ENCODE measurements around the gene SIK3.

The SIK3 gene

GRCh38 chr11:116798368-116798767 lies 299.9 kb downstream of the SIK3 start:
- no peak overlapping the region for H2BK15ac ChIP-seq (replicated peaks; ENCODE audit: low read depth)
- no peak overlapping the region for H4K5ac ChIP-seq (ENCODE audit: low read length)
- WGBS (ENCODE audit: extremely low coverage, insufficient coverage, low lambda C conversion rate): no CpG with 5 or more reads among the region's 5 CpGs
- no peak overlapping the region for H2BK120ac ChIP-seq (ENCODE audit: low read depth, low read length)
- no peak for DNase-seq
- no peaks in the 10 kb centered on the region for H3K27me3 ChIP-seq (ENCODE audit: insufficient read depth, low read length, poor library complexity)
- H2AK5ac ChIP-seq (ENCODE audit: low read length): no peak overlapping the region
- H3K36me3 ChIP-seq (ENCODE audit: control insufficient read depth, insufficient read depth, low read length): no peaks in the 10 kb centered on the region
- no peak overlapping the region for H3K27ac ChIP-seq (ENCODE audit: low read depth, low read length)
- H3K9ac ChIP-seq (ENCODE audit: low read length): no peak overlapping the region
- H3K4me1 ChIP-seq (ENCODE audit: control insufficient read depth, low read depth, low read length): no peaks in the 10 kb centered on the region
- no peaks in the 10 kb centered on the region for H3K79me2 ChIP-seq (ENCODE audit: control insufficient read depth, insufficient read depth, low read length)
- H3K23ac ChIP-seq (ENCODE audit: low read length): no peak overlapping the region
- H2BK5ac ChIP-seq (ENCODE audit: low read length): no peak overlapping the region
- no peak overlapping the region for H3K4me2 ChIP-seq (ENCODE audit: low read length)
- no peaks in the 10 kb centered on the region for H3K79me1 ChIP-seq (ENCODE audit: low read length)
- no peak overlapping the region for H3K4me3 ChIP-seq (ENCODE audit: low read length)
- no peak overlapping the region for H3K56ac ChIP-seq (ENCODE audit: low read length)
- H3K18ac ChIP-seq (ENCODE audit: low read length): no peak overlapping the region
- no peak overlapping the region for H3K4ac ChIP-seq (ENCODE audit: low read depth, low read length)
- H4K8ac ChIP-seq (ENCODE audit: low read depth, low read length): no peak overlapping the region

- no CpG with 5 or more reads among the region's 5 CpGs for WGBS (ENCODE audit: extremely low coverage, insufficient coverage, low lambda C conversion rate)
- no peak overlapping the region for H2AK5ac ChIP-seq (ENCODE audit: low read length)
- H3K18ac ChIP-seq (ENCODE audit: low read length): no peak overlapping the region
- H2BK5ac ChIP-seq (ENCODE audit: low read length): no peak overlapping the region
- H3K4me3 ChIP-seq (ENCODE audit: low read length): no peak overlapping the region
- H3K4me1 ChIP-seq (ENCODE audit: control insufficient read depth, low read depth, low read length): no peaks in the 10 kb centered on the region
- no peaks in the 10 kb centered on the region for H3K79me2 ChIP-seq (ENCODE audit: control insufficient read depth, insufficient read depth, low read length)
- H3K23ac ChIP-seq (ENCODE audit: low read length): no peak overlapping the region
- H4K5ac ChIP-seq (ENCODE audit: low read length): no peak overlapping the region
- H3K27me3 ChIP-seq (ENCODE audit: insufficient read depth, low read length, poor library complexity): no peaks in the 10 kb centered on the region
- H3K4me2 ChIP-seq (ENCODE audit: low read length): no peak overlapping the region
- H4K8ac ChIP-seq (ENCODE audit: low read depth, low read length): no peak overlapping the region
- H3K9ac ChIP-seq (ENCODE audit: low read length): no peak overlapping the region
- no peaks in the 10 kb centered on the region for H3K36me3 ChIP-seq (ENCODE audit: control insufficient read depth, insufficient read depth, low read length)
- H3K27ac ChIP-seq (ENCODE audit: low read depth, low read length): no peak overlapping the region
- H3K56ac ChIP-seq (ENCODE audit: low read length): no peak overlapping the region
- no peak overlapping the region for H2BK15ac ChIP-seq (replicated peaks; ENCODE audit: low read depth)
- H3K4ac ChIP-seq (ENCODE audit: low read depth, low read length): no peak overlapping the region
- no peak overlapping the region for H2BK120ac ChIP-seq (ENCODE audit: low read depth, low read length)
- H3K79me1 ChIP-seq (ENCODE audit: low read length): no peaks in the 10 kb centered on the region
- no peak for DNase-seq
Observed at GRCh38 chr11:116797816-116798215, 300.4 kb downstream of the SIK3 start.

- Histone ChIP-seq H3K79me2 (ENCODE audit: control insufficient read depth, insufficient read depth, low read length) (no peaks in the 10 kb centered on the region), H2BK5ac (ENCODE audit: low read length) (no peak overlapping the region), H3K36me3 (ENCODE audit: control insufficient read depth, insufficient read depth, low read length) (no peaks in the 10 kb centered on the region), H2AK5ac (ENCODE audit: low read length) (no peak overlapping the region), H4K5ac (ENCODE audit: low read length) (no peak overlapping the region), H3K4ac (ENCODE audit: low read depth, low read length) (no peak overlapping the region), H3K27me3 (ENCODE audit: insufficient read depth, low read length, poor library complexity) (no peaks in the 10 kb centered on the region), H3K23ac (ENCODE audit: low read length) (no peak overlapping the region), H2BK15ac (replicated peaks; ENCODE audit: low read depth) (no peak overlapping the region), H3K79me1 (ENCODE audit: low read length) (no peaks in the 10 kb centered on the region), H3K56ac (ENCODE audit: low read length) (no peak overlapping the region), H3K27ac (ENCODE audit: low read depth, low read length) (no peak overlapping the region), H3K18ac (ENCODE audit: low read length) (no peak overlapping the region), H3K4me1 (ENCODE audit: control insufficient read depth, low read depth, low read length) (no peaks in the 10 kb centered on the region), H3K4me2 (ENCODE audit: low read length) (no peak overlapping the region), H3K9ac (ENCODE audit: low read length) (no peak overlapping the region), H2BK120ac (ENCODE audit: low read depth, low read length) (no peak overlapping the region), H4K8ac (ENCODE audit: low read depth, low read length) (no peak overlapping the region), H3K4me3 (ENCODE audit: low read length) (no peak overlapping the region)
- WGBS (ENCODE audit: extremely low coverage, insufficient coverage, low lambda C conversion rate): no CpG with 5 or more reads among the region's 1 CpG
- DNase-seq: no peak
Observed at GRCh38 chr11:116796548-116796947, 301.7 kb downstream of the SIK3 start.

- no peak overlapping the region for H3K23ac ChIP-seq (ENCODE audit: low read length)
- H4K8ac ChIP-seq (ENCODE audit: low read depth, low read length): no peak overlapping the region
- no peak for DNase-seq
- no peaks in the 10 kb centered on the region for H3K4me1 ChIP-seq (ENCODE audit: control insufficient read depth, low read depth, low read length)
- H3K27ac ChIP-seq (ENCODE audit: low read depth, low read length): no peak overlapping the region
- no peak overlapping the region for H2AK5ac ChIP-seq (ENCODE audit: low read length)
- no peak overlapping the region for H3K18ac ChIP-seq (ENCODE audit: low read length)
- no CpG with 5 or more reads among the region's 2 CpGs for WGBS (ENCODE audit: extremely low coverage, insufficient coverage, low lambda C conversion rate)
- H3K56ac ChIP-seq (ENCODE audit: low read length): no peak overlapping the region
- no peak overlapping the region for H2BK15ac ChIP-seq (replicated peaks; ENCODE audit: low read depth)
- no peak overlapping the region for H4K5ac ChIP-seq (ENCODE audit: low read length)
- H3K27me3 ChIP-seq (ENCODE audit: insufficient read depth, low read length, poor library complexity): no peaks in the 10 kb centered on the region
- H3K4ac ChIP-seq (ENCODE audit: low read depth, low read length): no peak overlapping the region
- H3K9ac ChIP-seq (ENCODE audit: low read length): no peak overlapping the region
- no peak overlapping the region for H3K4me3 ChIP-seq (ENCODE audit: low read length)
- no peak overlapping the region for H3K4me2 ChIP-seq (ENCODE audit: low read length)
- no peaks in the 10 kb centered on the region for H3K79me2 ChIP-seq (ENCODE audit: control insufficient read depth, insufficient read depth, low read length)
- H3K36me3 ChIP-seq (ENCODE audit: control insufficient read depth, insufficient read depth, low read length): no peaks in the 10 kb centered on the region
- H3K79me1 ChIP-seq (ENCODE audit: low read length): no peaks in the 10 kb centered on the region
- H2BK5ac ChIP-seq (ENCODE audit: low read length): no peak overlapping the region
- no peak overlapping the region for H2BK120ac ChIP-seq (ENCODE audit: low read depth, low read length)
Observed at GRCh38 chr11:116794851-116795250, 303.4 kb downstream of the SIK3 start.

- Histone ChIP-seq H3K9ac (ENCODE audit: low read length) (no peak overlapping the region), H4K5ac (ENCODE audit: low read length) (no peak overlapping the region), H3K27me3 (ENCODE audit: insufficient read depth, low read length, poor library complexity) (no peaks in the 10 kb centered on the region), H3K56ac (ENCODE audit: low read length) (no peak overlapping the region), H3K4me1 (ENCODE audit: control insufficient read depth, low read depth, low read length) (no peaks in the 10 kb centered on the region), H3K18ac (ENCODE audit: low read length) (no peak overlapping the region), H2BK5ac (ENCODE audit: low read length) (no peak overlapping the region), H3K4me3 (ENCODE audit: low read length) (no peak overlapping the region), H2BK120ac (ENCODE audit: low read depth, low read length) (no peak overlapping the region), H4K8ac (ENCODE audit: low read depth, low read length) (no peak overlapping the region), H2AK5ac (ENCODE audit: low read length) (no peak overlapping the region), H3K4me2 (ENCODE audit: low read length) (no peak overlapping the region), H3K79me1 (ENCODE audit: low read length) (no peaks in the 10 kb centered on the region), H3K23ac (ENCODE audit: low read length) (no peak overlapping the region), H3K36me3 (ENCODE audit: control insufficient read depth, insufficient read depth, low read length) (no peaks in the 10 kb centered on the region), H3K79me2 (ENCODE audit: control insufficient read depth, insufficient read depth, low read length) (no peaks in the 10 kb centered on the region), H3K27ac (ENCODE audit: low read depth, low read length) (no peak overlapping the region), H2BK15ac (replicated peaks; ENCODE audit: low read depth) (no peak overlapping the region), H3K4ac (ENCODE audit: low read depth, low read length) (no peak overlapping the region)
- WGBS (ENCODE audit: extremely low coverage, insufficient coverage, low lambda C conversion rate): no CpG with 5 or more reads among the region's 1 CpG
- no peak for DNase-seq
Observed at GRCh38 chr11:116793772-116794097, 304.5 kb downstream of the SIK3 start.

Measured in mesendoderm (in vitro differentiated cells).